Effector CD8-positive, alpha-beta T cell (primary cell): ENCODE measurements around the gene GRAP.

Experiments
- DNase-seq: peaks from one replicate; lab custom pipeline; 2025; lab: John Stamatoyannopoulos, UW

GRAP gene

GRCh38 chr17:19002805-19003542 is 43.8 kb downstream of the GRAP start:
- DNase-seq = no peak

GRCh38 chr17:19001907-19002590 is 44.7 kb downstream of the GRAP start:
- no peak for DNase-seq

- no peak for DNase-seq
These were observed 46.0 kb downstream of the GRAP start for GRCh38 chr17:19000531-19001325.

GRCh38 chr17:18999911-19000310 is 46.8 kb downstream of the GRAP start:
- DNase-seq = no peak

GRCh38 chr17:18999394-18999793 is 47.4 kb downstream of the GRAP start:
- no peak for DNase-seq

- DNase-seq = no peak
These were observed 49.0 kb downstream of the GRAP start for GRCh38 chr17:18997650-18998196.

GRCh38 chr17:18996458-18996857 is 50.3 kb downstream of the GRAP start:
- DNase-seq = no peak

GRCh38 chr17:18995220-18995619 is 51.5 kb downstream of the GRAP start:
- no peak for DNase-seq

GRCh38 chr17:18994631-18995030 is 52.1 kb downstream of the GRAP start:
- no peak for DNase-seq

GRCh38 chr17:18993905-18994526 is 52.7 kb downstream of the GRAP start:
- DNase-seq = no peak

GRCh38 chr17:18992454-18993130 is 54.2 kb downstream of the GRAP start:
- no peak for DNase-seq

GRCh38 chr17:18991531-18992315 is 55.0 kb downstream of the GRAP start:
- DNase-seq = no peak

GRCh38 chr17:18990331-18990730 is 56.4 kb downstream of the GRAP start:
- no peak for DNase-seq

- no peak for DNase-seq
These were observed 58.1 kb downstream of the GRAP start for GRCh38 chr17:18988546-18989173.

GRCh38 chr17:18987862-18988545 is 58.8 kb downstream of the GRAP start:
- no peak for DNase-seq

GRCh38 chr17:18987230-18987610 is 59.5 kb downstream of the GRAP start:
- no peak for DNase-seq

- DNase-seq = no peak
These were observed 60.1 kb downstream of the GRAP start for GRCh38 chr17:18986541-18987229.

- no peak for DNase-seq
These were observed 61.3 kb downstream of the GRAP start for GRCh38 chr17:18985475-18985874.
